Endothelial cell (in vitro differentiated cells): ENCODE results near the gene NOXA1. TPM values are rescaled to one million over a fixed set of nuclear protein-coding genes. Genes with fewer than 3 reads are reported as not detected.

Source experiments
- DNase-seq: peaks from one replicate; pipeline ENCODE4 v3.0.0; 2021; ENCODE audit warnings: low spot score
- H3K27ac Mint-ChIP-seq: one replicate; pipeline ENCODE4 v1.8.0; 2021; ENCODE audit warnings: mixed read lengths, inconsistent platforms; ENCODE audit not compliant: unreplicated experiment
- H3K27me3 Mint-ChIP-seq: one replicate; pipeline ENCODE4 v1.8.0; 2021; ENCODE audit warnings: mild to moderate bottlenecking, moderate library complexity, mixed read lengths, inconsistent platforms; ENCODE audit not compliant: unreplicated experiment
- H3K36me3 Mint-ChIP-seq: one replicate; pipeline ENCODE4 v1.8.0; 2021; ENCODE audit warnings: mild to moderate bottlenecking, low read depth, mixed read lengths, inconsistent platforms; ENCODE audit not compliant: unreplicated experiment
- H3K4me1 Mint-ChIP-seq: one replicate; pipeline ENCODE4 v1.8.0; 2021; ENCODE audit warnings: mild to moderate bottlenecking, mixed read lengths, inconsistent platforms; ENCODE audit not compliant: unreplicated experiment
- H3K4me3 Mint-ChIP-seq: one replicate; pipeline ENCODE4 v1.8.0; 2021; ENCODE audit warnings: mild to moderate bottlenecking, mixed read lengths, inconsistent platforms; ENCODE audit not compliant: unreplicated experiment
- H3K9me3 Mint-ChIP-seq: one replicate; pipeline ENCODE4 v1.8.0; 2021; ENCODE audit warnings: mixed read lengths, inconsistent platforms; ENCODE audit not compliant: unreplicated experiment
- total RNA-seq: library from RNA; stranded (reverse); fragmentation: NEBNext Ultra II Directional; extraction: Animal tissue kit (Norgen Biotek cat#: 25700); gene quantifications from one replicate; pipeline ENCODE4 v1.2.1, GENCODE V29; 2021; ENCODE audit not compliant: unreplicated experiment
- TF ChIP-seq, protein P1 (sequence below): fragments of 200-600 bp; sonication (generic); IDR thresholded peaks from one replicate; pipeline ENCODE4 v1.5.0; 2021; ENCODE audit warnings: antibody characterized with exemption; ENCODE audit not compliant: unreplicated experiment

Gene NOXA1
- total RNA-seq, 1 donor from 2014 or later, result 0.36 TPM

- H3K9me3 Mint-ChIP-seq, result no peaks in the 10 kb centered on the region
- H3K36me3 Mint-ChIP-seq, result no peaks in the 10 kb centered on the region
- peaks cover 10% of the 10 kb centered on the region for H3K27me3 Mint-ChIP-seq
- DNase-seq, result no peak
- no peak overlapping the region for H3K27ac Mint-ChIP-seq
- H3K4me1 Mint-ChIP-seq, result no peaks in the 10 kb centered on the region
- H3K4me3 Mint-ChIP-seq, result no peak overlapping the region
- TF ChIP-seq, protein P1, sequence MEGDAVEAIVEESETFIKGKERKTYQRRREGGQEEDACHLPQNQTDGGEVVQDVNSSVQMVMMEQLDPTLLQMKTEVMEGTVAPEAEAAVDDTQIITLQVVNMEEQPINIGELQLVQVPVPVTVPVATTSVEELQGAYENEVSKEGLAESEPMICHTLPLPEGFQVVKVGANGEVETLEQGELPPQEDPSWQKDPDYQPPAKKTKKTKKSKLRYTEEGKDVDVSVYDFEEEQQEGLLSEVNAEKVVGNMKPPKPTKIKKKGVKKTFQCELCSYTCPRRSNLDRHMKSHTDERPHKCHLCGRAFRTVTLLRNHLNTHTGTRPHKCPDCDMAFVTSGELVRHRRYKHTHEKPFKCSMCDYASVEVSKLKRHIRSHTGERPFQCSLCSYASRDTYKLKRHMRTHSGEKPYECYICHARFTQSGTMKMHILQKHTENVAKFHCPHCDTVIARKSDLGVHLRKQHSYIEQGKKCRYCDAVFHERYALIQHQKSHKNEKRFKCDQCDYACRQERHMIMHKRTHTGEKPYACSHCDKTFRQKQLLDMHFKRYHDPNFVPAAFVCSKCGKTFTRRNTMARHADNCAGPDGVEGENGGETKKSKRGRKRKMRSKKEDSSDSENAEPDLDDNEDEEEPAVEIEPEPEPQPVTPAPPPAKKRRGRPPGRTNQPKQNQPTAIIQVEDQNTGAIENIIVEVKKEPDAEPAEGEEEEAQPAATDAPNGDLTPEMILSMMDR, result no peak
Observed at GRCh38 chr9:137428841-137429545, 5.8 kb downstream of the NOXA1 start.

GRCh38 chr9:137429546-137429890, 6.3 kb downstream of the NOXA1 start:
- Mint-ChIP-seq H3K36me3 (no peaks in the 10 kb centered on the region), H3K4me3 (no peak overlapping the region), H3K9me3 (no peaks in the 10 kb centered on the region), H3K27me3 (peaks cover 5% of the 10 kb centered on the region), H3K27ac (no peak overlapping the region), H3K4me1 (no peaks in the 10 kb centered on the region)
- TF ChIP-seq, protein P1, result no peak
- DNase-seq, result no peak

GRCh38 chr9:137429974-137430722, 7.0 kb downstream of the NOXA1 start:
- H3K27ac Mint-ChIP-seq, result no peak overlapping the region
- no peaks in the 10 kb centered on the region for H3K4me1 Mint-ChIP-seq
- DNase-seq, result no peak
- H3K27me3 Mint-ChIP-seq, result no peaks in the 10 kb centered on the region
- TF ChIP-seq, protein P1, result no peak
- no peaks in the 10 kb centered on the region for H3K9me3 Mint-ChIP-seq
- no peaks in the 10 kb centered on the region for H3K36me3 Mint-ChIP-seq
- no peak overlapping the region for H3K4me3 Mint-ChIP-seq

GRCh38 chr9:137430723-137431415, 7.7 kb downstream of the NOXA1 start:
- Mint-ChIP-seq H3K4me1 (no peaks in the 10 kb centered on the region), H3K4me3 (no peak overlapping the region), H3K36me3 (no peaks in the 10 kb centered on the region), H3K27me3 (no peaks in the 10 kb centered on the region), H3K27ac (no peak overlapping the region), H3K9me3 (no peaks in the 10 kb centered on the region)
- no peak for DNase-seq
- TF ChIP-seq, protein P1, result no peak
